ENCODE results near the gene ACSS1. TPM values are rescaled to one million over a fixed set of nuclear protein-coding genes. Genes with fewer than 3 reads are reported as not detected.

The ACSS1 gene
- total RNA-seq, 1 donor from 2014 or later: 0.27 TPM

GRCh38 chr20:25099601-25100140 is 41.7 kb upstream of the ACSS1 start:
- Histone ChIP-seq H3K9ac (ENCODE audit: low read length) (no peak overlapping the region), H3K9me3 (ENCODE audit: insufficient read depth, low read depth, low read length) (no peaks in the 10 kb centered on the region), H3K79me2 (ENCODE audit: insufficient read depth, low read length) (no peaks in the 10 kb centered on the region), H2AFZ (ENCODE audit: low read depth, low read length) (no peak overlapping the region), H3K4me1 (ENCODE audit: insufficient read depth, low read length) (no peaks in the 10 kb centered on the region), H3K27me3 (ENCODE audit: insufficient read depth, low read length) (peaks cover 10% of the 10 kb centered on the region), H3K4me3 (ENCODE audit: insufficient read depth, low read depth, low read length) (no peak overlapping the region), H3K4me2 (ENCODE audit: low read length) (no peak overlapping the region), H3K27ac (ENCODE audit: low read depth, low read length) (no peak overlapping the region), H3K36me3 (ENCODE audit: insufficient read depth, low read length) (no peaks in the 10 kb centered on the region), H4K20me1 (ENCODE audit: insufficient read depth, low read length) (no peaks in the 10 kb centered on the region)
- Mint-ChIP-seq H3K27me3 (ENCODE audit: low read depth, unreplicated experiment) (peaks cover 9% of the 10 kb centered on the region), H3K4me3 (ENCODE audit: unreplicated experiment) (no peak overlapping the region), H3K27ac (ENCODE audit: unreplicated experiment) (no peak overlapping the region), H3K9me3 (ENCODE audit: unreplicated experiment) (no peaks in the 10 kb centered on the region), H3K36me3 (ENCODE audit: low read depth, unreplicated experiment) (no peaks in the 10 kb centered on the region), H3K4me1 (ENCODE audit: low read depth, unreplicated experiment) (peaks cover 4% of the 10 kb centered on the region)
- FAIRE-seq (peak; percentile 34), DNase-seq (ENCODE audit: low read depth) (no peak)
- TF ChIP-seq, protein P1, sequence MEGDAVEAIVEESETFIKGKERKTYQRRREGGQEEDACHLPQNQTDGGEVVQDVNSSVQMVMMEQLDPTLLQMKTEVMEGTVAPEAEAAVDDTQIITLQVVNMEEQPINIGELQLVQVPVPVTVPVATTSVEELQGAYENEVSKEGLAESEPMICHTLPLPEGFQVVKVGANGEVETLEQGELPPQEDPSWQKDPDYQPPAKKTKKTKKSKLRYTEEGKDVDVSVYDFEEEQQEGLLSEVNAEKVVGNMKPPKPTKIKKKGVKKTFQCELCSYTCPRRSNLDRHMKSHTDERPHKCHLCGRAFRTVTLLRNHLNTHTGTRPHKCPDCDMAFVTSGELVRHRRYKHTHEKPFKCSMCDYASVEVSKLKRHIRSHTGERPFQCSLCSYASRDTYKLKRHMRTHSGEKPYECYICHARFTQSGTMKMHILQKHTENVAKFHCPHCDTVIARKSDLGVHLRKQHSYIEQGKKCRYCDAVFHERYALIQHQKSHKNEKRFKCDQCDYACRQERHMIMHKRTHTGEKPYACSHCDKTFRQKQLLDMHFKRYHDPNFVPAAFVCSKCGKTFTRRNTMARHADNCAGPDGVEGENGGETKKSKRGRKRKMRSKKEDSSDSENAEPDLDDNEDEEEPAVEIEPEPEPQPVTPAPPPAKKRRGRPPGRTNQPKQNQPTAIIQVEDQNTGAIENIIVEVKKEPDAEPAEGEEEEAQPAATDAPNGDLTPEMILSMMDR (IDR thresholded peaks at IDR 0.05; ENCODE audit: insufficient read depth, low read depth, low read length): no peak
- TF ChIP-seq EZH2 (IDR thresholded peaks at IDR 0.05; ENCODE audit: insufficient read depth, low read length): no peak

- no peak for TF ChIP-seq EZH2 (IDR thresholded peaks at IDR 0.05; ENCODE audit: insufficient read depth, low read length)
- TF ChIP-seq, protein P1 (IDR thresholded peaks at IDR 0.05; ENCODE audit: insufficient read depth, low read depth, low read length): no peak
- FAIRE-seq (no peak), DNase-seq (ENCODE audit: low read depth) (no peak)
- Mint-ChIP-seq H3K9me3 (ENCODE audit: unreplicated experiment) (peaks cover 2% of the 10 kb centered on the region), H3K4me3 (ENCODE audit: unreplicated experiment) (no peak overlapping the region), H3K4me1 (ENCODE audit: low read depth, unreplicated experiment) (peaks cover 4% of the 10 kb centered on the region), H3K27ac (ENCODE audit: unreplicated experiment) (no peak overlapping the region), H3K36me3 (ENCODE audit: low read depth, unreplicated experiment) (no peaks in the 10 kb centered on the region), H3K27me3 (ENCODE audit: low read depth, unreplicated experiment) (peaks cover 3% of the 10 kb centered on the region)
- no peak overlapping the region for H3K4me3 ChIP-seq (ENCODE audit: insufficient read depth, low read depth, low read length)
- H2AFZ ChIP-seq (ENCODE audit: low read depth, low read length): no peak overlapping the region
- H3K36me3 ChIP-seq (ENCODE audit: insufficient read depth, low read length): no peaks in the 10 kb centered on the region
- H3K9ac ChIP-seq (ENCODE audit: low read length): no peak overlapping the region
- H4K20me1 ChIP-seq (ENCODE audit: insufficient read depth, low read length): no peaks in the 10 kb centered on the region
- H3K79me2 ChIP-seq (ENCODE audit: insufficient read depth, low read length): no peaks in the 10 kb centered on the region
- no peak overlapping the region for H3K4me2 ChIP-seq (ENCODE audit: low read length)
- H3K27me3 ChIP-seq (ENCODE audit: insufficient read depth, low read length): peaks cover 10% of the 10 kb centered on the region
- H3K9me3 ChIP-seq (ENCODE audit: insufficient read depth, low read depth, low read length): no peaks in the 10 kb centered on the region
- H3K4me1 ChIP-seq (ENCODE audit: insufficient read depth, low read length): no peaks in the 10 kb centered on the region
- no peak overlapping the region for H3K27ac ChIP-seq (ENCODE audit: low read depth, low read length)
Observed at GRCh38 chr20:25097498-25097897, 39.6 kb upstream of the ACSS1 start.

Measured in astrocyte (in vitro differentiated cells and primary cell).